Stimulated activated CD8-positive, alpha-beta memory T cell treated with anti-CD3 and anti-CD28 coated beads, Interleukin-7, amount 100 ng/mL, for 48 hours (primary cell): ENCODE data around the gene LVRN.

Source experiments
- DNase-seq, 2 donors: peaks; one replicate each; pipeline ENCODE4 v3.0.0-alpha.2; 2020; ENCODE audit warnings: low read depth in 1 of 2; ENCODE audit errors: extremely low read depth in 1 of 2

Gene LVRN

GRCh38 chr5:115954144-115954543 lies 8.1 kb upstream of the LVRN start:
- no peak for DNase-seq

- no peak for DNase-seq
Observed at GRCh38 chr5:115956957-115957356, 5.3 kb upstream of the LVRN start.

- DNase-seq = no peak
Observed at GRCh38 chr5:115961381-115962238, 665 bp upstream of the LVRN start.

- DNase-seq = no peak
Observed at GRCh38 chr5:115962565-115963402, 509 bp downstream of the LVRN start.

GRCh38 chr5:115963566-115963965 lies 1.3 kb downstream of the LVRN start:
- DNase-seq = no peak

GRCh38 chr5:115968770-115969169 lies 6.5 kb downstream of the LVRN start:
- no peak for DNase-seq

GRCh38 chr5:115977096-115977495 lies 14.8 kb downstream of the LVRN start:
- no peak for DNase-seq

GRCh38 chr5:115977988-115978387 lies 15.7 kb downstream of the LVRN start:
- no peak for DNase-seq

GRCh38 chr5:115978779-115979178 lies 16.5 kb downstream of the LVRN start:
- DNase-seq = no peak

- DNase-seq = no peak
Observed at GRCh38 chr5:115979201-115980041, 17.1 kb downstream of the LVRN start.

- no peak for DNase-seq
Observed at GRCh38 chr5:115983519-115983918, 21.2 kb downstream of the LVRN start.

- no peak for DNase-seq
Observed at GRCh38 chr5:115985802-115986757, 23.8 kb downstream of the LVRN start.

- no peak for DNase-seq
Observed at GRCh38 chr5:115988002-115988401, 25.7 kb downstream of the LVRN start.

GRCh38 chr5:115992848-115993350 lies 30.6 kb downstream of the LVRN start:
- DNase-seq = no peak

- no peak for DNase-seq
Observed at GRCh38 chr5:115995351-115995750, 33.1 kb downstream of the LVRN start.

- DNase-seq = no peak
Observed at GRCh38 chr5:116002116-116002906, 40.0 kb downstream of the LVRN start.

GRCh38 chr5:116004248-116004647 lies 42.0 kb downstream of the LVRN start:
- DNase-seq = no peak

- DNase-seq = no peak
Observed at GRCh38 chr5:116009806-116010205, 47.5 kb downstream of the LVRN start.

GRCh38 chr5:116011046-116011445 lies 48.8 kb downstream of the LVRN start:
- no peak for DNase-seq
